Colon (tissue), 2 donors: ENCODE measurements around the gene KCNN2.

ENCODE experiments used
- FAIRE-seq: peaks from 2 replicates; lab custom pipeline; 2012; peaks lifted over from hg19 to GRCh38; lab: Jason Lieb, UNC
- donor health status: control.
- donor health status: control.

Gene KCNN2

DNA sequence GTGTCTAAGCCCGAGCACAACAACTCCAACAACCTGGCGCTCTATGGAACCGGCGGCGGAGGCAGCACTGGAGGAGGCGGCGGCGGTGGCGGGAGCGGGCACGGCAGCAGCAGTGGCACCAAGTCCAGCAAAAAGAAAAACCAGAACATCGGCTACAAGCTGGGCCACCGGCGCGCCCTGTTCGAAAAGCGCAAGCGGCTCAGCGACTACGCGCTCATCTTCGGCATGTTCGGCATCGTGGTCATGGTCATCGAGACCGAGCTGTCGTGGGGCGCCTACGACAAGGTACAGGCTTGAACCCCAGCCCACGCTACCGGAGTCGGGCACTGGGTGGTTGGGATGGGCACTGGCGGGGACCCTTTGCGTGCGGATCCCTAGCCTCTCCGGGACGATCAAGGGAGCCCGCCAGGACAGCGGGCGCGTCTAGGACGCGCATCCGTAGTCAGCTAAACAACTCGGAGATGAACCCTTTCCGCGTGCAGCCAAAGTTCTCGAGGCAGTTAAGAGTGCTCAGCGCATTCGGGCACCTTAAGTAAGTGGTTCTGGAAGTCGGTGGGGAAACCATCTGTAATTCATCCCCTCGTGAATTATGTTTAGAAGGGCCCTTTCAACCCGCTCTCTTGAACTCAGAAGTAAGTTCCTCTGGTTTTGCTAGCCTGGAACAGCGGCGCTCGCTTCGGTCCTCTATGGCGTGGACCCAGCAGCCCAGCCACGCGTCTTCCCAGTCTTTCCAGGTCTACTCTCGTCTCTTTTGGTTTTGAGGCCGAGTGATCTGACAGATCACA, 1.3 kb downstream of the KCNN2 start:
- FAIRE-seq: no peak

DNA sequence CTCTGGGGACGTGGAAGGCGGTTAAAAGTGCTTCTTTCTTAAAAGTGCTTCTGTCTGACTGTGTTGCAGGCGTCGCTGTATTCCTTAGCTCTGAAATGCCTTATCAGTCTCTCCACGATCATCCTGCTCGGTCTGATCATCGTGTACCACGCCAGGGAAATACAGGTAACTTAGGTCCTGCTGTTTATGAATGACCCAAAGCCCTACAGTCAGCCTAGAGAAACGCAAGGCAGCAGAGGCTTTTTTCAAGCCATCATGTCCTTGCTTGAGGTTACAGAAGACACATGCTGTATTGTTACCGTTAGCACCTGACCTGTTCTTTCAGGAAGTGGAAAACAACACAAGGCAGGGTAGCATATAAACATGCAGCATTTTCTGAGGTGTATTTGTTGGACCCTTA, 2.0 kb downstream of the KCNN2 start:
- no peak for FAIRE-seq

DNA sequence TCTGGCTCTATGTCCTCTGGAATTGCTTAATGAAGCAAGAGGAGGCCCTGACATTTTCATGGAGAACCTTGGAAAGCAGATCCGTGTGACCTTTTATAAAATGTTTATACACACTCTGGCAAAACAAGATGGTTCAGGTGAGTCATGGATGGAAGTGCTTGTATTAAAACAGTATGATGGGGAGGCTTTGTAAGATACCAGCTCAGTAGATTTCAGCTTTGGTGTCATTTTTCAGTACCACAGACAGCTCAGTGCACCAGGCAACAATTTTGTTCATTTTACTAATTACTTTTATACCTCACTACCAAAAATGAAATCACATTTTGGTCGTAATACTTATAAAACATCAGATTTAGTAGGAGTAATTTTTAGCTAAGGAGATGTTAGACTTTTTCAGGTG, 5.2 kb downstream of the KCNN2 start:
- FAIRE-seq: no peak

DNA sequence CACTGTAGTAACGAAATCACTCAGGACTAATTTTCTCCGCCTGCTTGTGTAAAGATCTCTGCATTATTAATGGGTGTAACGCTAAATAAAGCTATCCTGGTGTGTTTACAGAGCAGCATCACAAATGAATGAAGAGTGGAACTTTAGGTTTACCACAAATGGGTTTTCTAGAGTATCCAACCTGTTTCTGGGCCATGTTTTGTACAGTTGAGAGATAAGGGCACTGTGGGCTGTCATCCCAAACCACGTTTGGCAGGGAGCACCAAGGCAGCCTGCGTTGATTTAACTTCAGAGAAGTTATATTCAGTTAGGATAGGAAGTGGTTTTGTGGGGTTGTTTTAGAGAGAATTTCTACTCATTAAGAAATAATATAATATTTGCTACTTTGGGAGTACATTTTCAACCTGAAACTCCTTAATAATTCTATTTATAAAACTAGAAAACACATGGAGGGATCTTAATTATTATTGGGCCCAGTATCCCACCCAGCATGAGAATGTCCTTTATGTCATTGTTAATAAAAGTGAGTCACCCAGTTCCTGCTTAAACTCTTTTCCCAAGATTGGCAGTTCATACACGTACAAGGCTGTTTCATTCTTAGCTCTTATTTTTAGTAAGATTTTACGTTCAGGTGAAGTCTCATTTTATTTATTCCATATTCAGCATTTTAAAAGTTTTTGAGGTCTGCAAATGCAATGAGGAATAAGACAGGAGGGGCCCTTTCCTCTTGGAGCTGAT, 8.0 kb downstream of the KCNN2 start:
- FAIRE-seq: no peak

DNA sequence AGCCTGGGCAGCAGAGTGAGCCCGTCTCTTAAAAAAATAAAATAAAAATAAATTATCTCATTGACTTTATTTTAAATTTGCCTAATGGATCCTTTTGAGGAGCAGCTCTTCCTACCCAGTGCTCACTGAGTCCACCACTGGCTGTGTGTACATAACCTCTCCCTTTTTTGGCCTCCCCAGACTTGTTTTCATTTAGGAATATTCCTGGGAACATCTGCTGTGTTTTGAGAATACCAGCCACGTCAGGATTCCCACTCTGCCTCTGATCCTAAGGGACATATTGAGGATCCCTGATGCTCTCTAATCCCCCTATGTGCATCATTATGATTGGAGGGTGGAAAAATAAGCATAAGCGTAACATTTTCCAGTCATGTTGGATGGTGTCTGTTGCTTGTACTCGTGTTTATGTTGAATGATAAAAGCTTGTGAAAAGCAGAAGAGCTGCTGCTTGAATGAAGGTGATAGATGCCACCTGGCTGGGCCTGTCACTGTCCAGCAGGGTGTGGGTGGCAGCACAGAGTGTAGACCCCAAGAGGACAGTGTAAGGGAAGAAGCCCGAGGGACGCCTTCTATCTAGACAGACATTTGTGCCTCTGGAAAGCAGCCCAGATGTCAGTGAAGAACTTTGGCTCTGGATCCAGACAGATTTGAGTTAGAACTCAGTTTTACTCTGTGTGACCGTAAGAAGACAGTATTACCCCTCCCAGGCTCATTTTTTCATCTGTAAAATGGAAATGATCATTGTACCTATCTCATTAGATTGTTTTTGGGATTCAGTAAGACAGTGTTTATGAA, 15.4 kb downstream of the KCNN2 start:
- FAIRE-seq: no peak

DNA sequence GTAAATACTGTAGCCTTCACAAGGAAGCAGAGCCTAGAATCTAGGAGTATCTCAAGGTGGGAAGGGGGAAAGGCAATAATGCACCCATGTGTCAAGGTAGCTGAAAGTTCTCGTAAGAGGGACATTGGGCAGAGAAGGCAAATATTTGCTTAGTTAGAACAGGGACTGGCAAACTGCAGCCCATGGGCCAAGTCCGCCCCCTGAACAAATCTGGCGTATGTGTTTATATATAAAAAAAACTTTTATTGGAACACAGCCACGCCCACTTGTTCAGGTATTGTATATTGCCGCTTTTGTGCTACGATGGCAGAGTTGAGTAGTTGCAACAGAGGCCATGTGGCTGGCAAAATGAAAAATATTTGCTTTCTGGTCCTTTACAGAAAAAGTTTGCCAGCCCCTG, 16.1 kb downstream of the KCNN2 start:
- FAIRE-seq: no peak

DNA sequence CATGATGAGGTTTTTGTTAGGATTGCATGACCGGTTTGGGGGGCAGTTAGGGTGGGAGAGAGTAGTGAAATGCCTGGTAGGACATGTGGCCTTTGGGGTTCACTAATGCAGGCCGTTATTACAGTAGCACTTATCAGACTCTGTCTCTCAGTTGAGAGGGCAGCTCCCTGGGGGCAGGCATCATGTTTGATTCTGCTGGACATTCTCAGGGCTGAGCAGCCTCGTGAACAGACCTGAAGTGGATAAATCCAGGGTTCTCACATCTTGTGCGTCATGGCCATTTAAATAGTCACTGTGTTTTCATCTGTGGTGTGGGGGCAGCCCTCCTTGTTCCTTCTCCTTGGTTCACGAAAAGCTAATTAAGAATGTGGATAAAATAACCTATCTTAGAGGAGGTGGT, 18.9 kb downstream of the KCNN2 start:
- no peak for FAIRE-seq

DNA sequence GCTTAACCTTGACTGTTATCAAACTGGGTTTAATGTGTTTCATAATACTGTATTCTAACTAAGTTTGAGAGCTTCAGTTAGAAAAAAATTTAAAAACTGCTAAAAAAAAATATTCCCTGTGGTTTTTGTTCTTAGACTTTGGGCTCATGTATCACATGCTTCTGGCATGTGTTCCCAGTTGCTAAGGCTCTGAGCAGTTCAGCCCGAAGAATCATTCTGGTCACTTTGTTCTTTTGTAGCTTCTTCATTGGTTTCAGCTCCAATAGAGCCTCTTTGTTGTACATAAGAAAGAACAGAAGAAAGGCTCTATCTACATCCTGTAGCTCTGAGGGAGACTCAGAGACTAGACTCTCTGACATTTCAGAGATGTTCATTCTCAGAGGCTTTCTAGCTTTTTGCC, 25.6 kb downstream of the KCNN2 start:
- FAIRE-seq: no peak

DNA sequence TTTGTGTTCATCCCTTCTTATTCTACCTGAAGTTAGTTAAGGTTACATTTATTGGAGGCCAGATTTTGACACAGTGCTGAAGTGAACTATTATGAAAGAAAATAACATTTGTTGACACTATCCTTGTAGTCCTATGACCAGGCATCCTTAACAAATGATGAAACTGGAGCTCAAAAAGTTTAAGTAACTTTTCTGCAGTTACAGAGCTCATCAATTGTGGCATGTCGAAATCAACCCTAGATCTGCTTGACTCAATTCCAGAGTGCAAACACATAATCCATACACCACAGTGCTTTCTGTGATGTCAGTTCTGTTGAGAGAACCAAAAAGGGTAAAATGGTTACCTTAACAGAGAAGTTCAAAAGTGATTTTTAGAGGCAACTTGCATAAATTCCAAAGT, 28.6 kb downstream of the KCNN2 start:
- no peak for FAIRE-seq

DNA sequence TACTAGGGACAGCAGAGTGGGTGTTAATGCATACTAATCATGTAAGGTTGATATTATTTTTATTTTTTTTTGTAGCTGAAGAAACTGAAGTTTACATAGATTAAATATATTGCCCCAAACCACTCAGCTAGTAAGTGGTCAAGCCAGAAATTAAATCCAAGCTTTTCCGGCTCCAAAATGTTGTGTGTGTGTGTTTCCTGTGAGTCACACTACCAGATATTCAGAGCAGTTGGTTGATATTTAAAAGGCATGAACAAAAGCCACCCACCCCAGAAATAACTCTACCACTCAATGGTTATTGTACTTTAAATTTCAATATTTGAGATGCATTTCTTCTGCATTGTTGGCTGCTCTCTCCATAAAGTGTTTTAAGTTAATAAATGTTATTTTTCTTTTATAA, 29.5 kb downstream of the KCNN2 start:
- FAIRE-seq: no peak

DNA sequence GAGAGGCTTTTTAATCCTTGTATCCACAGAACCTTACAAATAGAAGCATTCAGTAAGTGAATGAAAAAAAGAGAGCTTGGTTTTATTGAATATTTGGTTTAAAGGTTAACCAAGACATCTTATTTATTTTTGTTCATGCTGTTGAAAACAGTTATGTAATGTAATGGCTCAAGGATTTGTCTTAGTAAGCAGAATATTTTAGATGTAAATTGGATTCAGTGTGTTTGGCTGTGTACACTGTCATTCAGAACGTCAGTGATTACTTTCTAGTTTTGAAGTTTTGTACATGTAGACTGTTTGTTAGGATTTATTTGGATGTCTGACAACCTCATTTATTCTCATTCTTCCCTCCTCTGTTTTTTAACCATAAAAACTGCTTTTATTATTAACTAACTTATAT, 31.3 kb downstream of the KCNN2 start:
- no peak for FAIRE-seq

DNA sequence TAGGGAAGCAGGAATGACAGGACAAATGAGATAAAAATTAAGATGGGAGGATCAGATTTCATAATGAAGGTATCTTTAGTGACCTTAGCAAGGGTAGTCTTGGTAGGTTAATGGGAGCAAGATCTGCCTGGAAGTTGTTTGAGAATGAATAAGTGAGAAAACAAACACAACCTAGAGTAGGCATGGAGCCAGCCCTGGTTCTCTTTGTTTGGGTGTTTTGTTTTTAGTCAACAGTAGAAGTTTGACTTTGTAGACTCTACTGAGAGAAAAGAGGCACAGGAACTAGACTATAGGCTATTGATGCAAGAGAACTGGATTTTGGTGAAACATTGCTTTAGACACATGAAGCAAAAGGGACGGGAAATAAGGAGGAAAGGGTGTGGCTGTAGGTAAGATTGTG, 40.3 kb downstream of the KCNN2 start:
- no peak for FAIRE-seq

DNA sequence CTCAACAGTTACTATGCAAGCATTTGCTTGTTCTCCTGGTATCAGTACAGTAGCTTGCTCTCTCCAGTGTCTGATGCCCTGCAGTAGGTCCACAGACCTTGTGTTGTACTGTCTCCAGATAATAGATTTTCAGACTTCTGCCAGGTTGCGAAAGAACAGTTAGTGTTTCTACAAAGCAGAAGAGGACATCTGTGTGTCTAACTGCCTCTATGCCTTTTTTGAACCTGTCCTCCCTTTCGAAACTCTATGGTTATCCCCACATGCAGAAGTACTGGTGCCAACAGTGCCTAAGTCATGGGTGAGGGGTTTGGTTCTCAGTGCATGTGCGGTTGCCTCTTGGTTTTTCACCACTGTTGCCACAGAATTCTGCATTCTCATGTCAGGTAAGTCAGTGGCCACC, 45.9 kb downstream of the KCNN2 start:
- no peak for FAIRE-seq

DNA sequence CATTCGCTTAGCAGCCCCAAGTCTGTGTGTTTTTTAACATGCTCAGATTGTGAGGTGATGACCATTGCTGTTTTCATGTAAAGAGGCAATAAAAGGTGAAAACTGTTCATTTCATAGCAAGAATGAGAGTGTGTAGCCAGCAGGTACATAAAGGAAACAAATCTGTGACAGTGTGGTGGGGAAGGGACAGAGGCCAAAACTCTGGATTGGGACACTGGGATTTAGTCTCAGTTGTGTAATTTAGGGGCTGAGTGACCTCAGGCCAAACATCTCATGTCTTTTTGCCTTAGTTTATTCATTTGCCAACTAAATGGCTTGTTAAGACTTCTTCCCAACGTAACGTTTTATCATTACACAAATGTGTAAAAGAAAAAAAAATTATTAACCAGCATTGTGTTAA, 47.0 kb downstream of the KCNN2 start:
- FAIRE-seq: no peak

DNA sequence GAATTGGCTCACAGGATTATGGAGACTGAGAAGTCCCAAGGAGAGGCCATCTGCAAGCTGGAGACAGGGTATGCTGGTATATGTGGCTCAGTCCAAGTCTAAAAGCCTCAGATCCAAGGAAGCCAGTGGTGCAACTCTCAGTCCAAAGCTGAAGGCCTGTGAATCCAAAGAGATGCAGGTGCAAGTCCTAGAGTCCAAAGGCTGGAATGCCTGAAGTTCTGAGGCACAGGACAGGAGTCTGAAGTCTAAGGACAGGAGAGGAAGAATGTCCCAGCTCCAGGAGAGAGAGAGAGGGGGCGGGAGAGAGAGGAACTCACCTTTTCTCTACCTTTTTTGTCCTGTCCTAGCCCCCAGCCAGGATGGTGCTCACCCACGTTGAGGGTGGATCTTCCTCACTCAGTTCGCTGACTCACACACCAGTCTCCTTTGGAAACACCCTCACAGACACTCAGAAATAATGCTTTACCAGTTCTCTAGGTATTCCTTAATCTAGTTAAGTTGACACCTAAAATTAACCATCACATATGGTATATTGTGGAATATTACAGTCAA, 49.6 kb downstream of the KCNN2 start:
- no peak for FAIRE-seq

DNA sequence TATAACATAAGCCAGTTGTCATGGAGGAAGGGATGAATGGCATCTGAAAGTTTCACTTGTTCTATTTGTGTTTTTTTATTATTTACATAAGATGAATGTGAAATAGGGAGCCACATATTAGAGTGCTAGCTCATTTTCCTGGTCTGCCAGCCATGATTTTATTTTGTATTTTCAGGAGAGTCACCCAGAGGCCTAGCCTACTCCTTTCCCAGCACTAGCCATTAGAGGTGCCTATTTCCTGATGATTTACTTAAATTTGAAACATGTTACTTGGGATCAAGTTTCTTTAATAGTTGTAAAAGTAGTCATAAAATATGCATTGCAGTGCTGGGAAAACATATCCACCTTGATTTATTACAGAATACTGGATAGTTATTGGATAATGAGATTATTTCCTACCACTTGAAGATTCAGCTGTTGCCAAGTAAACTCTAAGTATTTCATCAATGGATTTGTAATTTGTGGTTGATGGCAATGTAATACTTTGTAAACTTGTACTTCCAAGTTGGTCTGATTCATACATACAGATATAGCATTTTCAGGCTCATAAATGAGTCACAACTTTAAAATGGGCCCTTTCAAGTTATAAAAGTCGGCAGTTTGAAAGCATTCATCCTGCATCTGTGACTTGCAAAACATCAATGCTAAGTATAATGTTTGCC, 50.8 kb downstream of the KCNN2 start:
- FAIRE-seq: no peak

DNA sequence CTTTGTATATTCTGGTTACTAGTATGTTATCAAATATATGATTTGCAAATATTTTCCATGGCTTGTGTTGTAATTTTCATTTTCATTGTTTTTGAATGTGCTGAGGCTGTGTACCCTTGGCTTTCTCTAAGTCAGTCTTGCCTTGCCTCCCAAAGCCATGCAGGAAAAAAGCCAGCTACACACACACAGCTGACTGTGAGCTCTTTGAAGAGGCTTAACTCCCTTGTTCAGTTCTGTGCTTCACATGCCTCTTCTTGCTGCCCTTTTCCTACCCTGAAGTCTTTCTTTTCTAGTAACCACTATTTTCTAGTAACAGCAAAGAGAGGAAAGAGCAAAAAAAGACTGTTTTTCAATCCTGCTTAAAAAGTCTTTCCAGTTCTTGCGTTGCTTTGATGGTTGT, 53.9 kb downstream of the KCNN2 start:
- FAIRE-seq: no peak

DNA sequence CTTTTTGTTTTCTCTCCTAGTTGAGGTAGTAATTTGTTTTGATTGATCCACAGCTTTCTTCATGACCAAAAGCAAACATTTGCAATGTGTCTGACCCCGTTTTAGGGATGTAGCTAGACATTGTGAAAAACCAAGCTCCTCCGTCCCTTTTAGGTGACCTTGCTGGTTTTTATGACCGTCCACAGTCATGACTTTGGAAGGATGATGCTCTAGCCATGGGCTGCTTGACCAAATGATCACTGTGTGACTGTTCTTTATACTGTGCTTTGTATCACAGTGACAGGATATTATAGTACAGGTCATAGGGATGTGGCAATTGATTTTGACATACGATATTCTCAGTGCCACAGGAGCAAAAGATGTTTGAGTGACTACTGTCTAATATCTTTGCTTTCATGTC, 54.4 kb downstream of the KCNN2 start:
- FAIRE-seq: no peak

DNA sequence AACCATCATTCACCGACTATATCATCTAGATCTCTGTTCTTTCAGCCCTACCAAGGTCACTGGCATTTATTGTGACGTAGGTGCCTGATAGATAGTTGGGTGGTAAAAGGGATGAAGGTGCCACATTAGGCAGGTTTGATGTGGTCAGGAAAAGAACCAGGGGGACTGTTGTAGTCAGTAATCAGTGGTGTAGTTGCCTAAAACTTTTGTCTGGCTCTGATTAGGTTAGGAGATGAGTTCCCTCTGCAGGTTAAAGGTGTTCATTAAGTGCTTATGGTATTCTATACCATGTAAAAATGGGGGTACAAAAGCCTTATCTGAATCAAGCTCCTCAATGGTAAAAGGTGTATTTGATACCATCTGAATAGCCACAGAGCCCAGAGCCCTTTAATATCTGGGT, 55.6 kb downstream of the KCNN2 start:
- no peak for FAIRE-seq

DNA sequence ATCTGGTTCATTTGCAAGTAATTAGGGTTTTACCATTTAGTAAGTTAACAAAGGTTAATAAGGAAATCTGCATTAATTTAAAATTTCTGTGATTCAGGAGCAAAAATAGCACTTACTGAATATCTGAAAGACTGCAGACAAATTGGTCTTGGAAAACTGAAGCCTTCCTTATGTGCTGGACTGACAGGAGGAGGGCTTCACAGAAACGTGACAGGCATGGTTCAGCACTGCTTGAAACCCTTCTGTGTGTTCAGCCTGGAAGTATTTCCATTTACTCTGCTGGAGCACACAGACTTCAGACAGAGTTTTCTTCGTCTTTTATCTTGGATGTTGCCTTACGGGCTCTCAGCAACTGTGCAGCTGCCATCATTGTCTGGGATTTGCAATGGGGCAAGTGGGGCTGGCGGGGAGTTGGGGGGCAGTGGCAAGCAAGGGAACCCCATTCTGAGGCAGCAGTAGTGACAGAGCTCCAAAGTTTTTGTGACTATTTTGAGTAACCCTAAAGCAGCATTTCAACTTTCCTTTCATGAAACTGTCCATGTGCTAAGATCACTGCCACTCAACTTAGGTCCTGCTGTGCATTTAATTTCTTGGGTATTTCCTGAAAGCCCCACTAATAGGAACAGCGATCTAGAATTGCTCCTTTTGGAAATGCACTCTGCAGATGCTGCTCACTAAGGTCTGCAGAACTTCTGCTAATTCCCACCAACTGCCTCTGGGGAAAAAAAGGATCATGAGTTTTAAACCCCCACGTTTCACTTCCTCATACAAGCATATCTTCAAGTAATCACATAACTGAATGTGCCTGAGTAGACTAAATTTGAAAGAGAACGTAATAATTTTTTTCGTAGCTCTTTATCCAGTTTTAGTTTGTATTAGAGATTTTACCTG, 56.6 kb downstream of the KCNN2 start:
- FAIRE-seq: no peak

DNA sequence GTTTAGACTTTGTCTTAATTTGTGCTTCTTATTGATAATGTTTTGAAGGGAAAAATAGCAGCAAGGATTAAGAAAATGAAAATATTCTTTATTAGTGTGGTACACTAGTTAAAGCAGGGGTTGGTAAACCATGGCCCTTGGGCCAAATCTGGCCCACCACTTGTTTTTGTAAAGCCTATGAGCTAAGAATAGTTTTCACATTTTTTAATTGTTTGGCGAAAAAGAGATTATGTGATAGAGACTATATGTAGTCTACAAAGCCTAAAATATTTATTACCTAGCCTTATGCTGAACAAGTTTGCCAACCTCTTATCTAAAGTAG, 57.2 kb downstream of the KCNN2 start:
- FAIRE-seq: no peak
